K562 (cell line): Measurements from ENCODE around the gene CSNK2A1. TPM values are rescaled to one million over a fixed set of nuclear protein-coding genes. Genes with fewer than 3 reads are reported as not detected.

Source experiments
- ATAC-seq: fragments of 200-7000 bp; cut with Tn5 transposase; 3 replicates; pipeline ENCODE4 v1.9.1; 2020; ENCODE audit warnings: moderate library complexity
- BruUV-seq: library from RNA; stranded (reverse); fragments of 400-500 nt; replicated peaks from 2 replicates; lab custom pipeline; 2021; lab: Mats Ljungman, UMichigan
- CTCF ChIA-PET: fragments of 300-600 bp; formaldehyde crosslinking; extraction: SDS; loops from one replicate; lab custom pipeline; 2021; ENCODE audit warnings: low intra/inter-chr PET ratio; lab: Yijun Ruan, JAX
- POLR2A ChIA-PET: fragments of 300-600, 350-650 bp; sonication (Branson Sonifier 250); formaldehyde crosslinking; extraction: SDS; loops from one replicate; lab custom pipeline; 2021; ENCODE audit warnings: antibody characterized with exemption, inconsistent platforms; lab: Yijun Ruan, JAX
- DNase-seq, 4 experiments: peaks; one replicate each; pipeline versions ENCODE4 v3.0.0 to v3.0.0-alpha.2; 2011 to 2018; ENCODE audit warnings: low spot score in 3 of 4, mixed read lengths in 3 of 4; ENCODE audit errors: extremely low read depth in 1 of 4
- FAIRE-seq: peaks from 2 replicates; lab custom pipeline; 2011; peaks lifted over from hg19 to GRCh38; lab: Jason Lieb, UNC
- H2AFZ ChIP-seq: 2 replicates; pipeline ENCODE4 v1.6.0; 2011; ENCODE audit warnings: low read depth, low read length, control low read depth, inconsistent platforms
- H3K27ac ChIP-seq: fragments of 200-600 bp; 3 replicates; pipeline ENCODE4 v1.8.0; 2011; ENCODE audit warnings: low read depth, mild to moderate bottlenecking, control low read depth, inconsistent platforms, low read length, moderate library complexity, mixed read lengths; ENCODE audit errors: extremely low read depth
- H3K27me3 ChIP-seq, 2 experiments: fragments of 300-600 bp in 1 of 2; 2 replicates in 1 of 2; 3 replicates in 1 of 2; pipeline versions ENCODE4 v1.6.0 to v1.8.0; 2011; ENCODE audit warnings: inconsistent platforms in 2 of 2, low read length in 2 of 2, mild to moderate bottlenecking in 1 of 2, mixed read lengths in 1 of 2, moderate library complexity in 1 of 2; ENCODE audit not compliant: control insufficient read depth in 2 of 2, insufficient read depth in 2 of 2
- H3K36me3 ChIP-seq: fragments of 300-600 bp; 3 replicates; pipeline ENCODE4 v1.8.0; 2011; ENCODE audit warnings: mild to moderate bottlenecking, low read length, inconsistent platforms; ENCODE audit not compliant: control insufficient read depth, insufficient read depth
- H3K4me1 ChIP-seq, 2 experiments: fragments of 200-600 bp in 1 of 2; replicated peaks in 1 of 2; 2 replicates in 1 of 2; 3 replicates in 1 of 2; pipeline versions ENCODE4 v1.5.1 to v1.8.0; 2011; ENCODE audit warnings: inconsistent platforms in 2 of 2, low read length in 2 of 2, mild to moderate bottlenecking in 1 of 2, mixed read lengths in 1 of 2, moderate library complexity in 1 of 2; ENCODE audit not compliant: control insufficient read depth in 2 of 2, insufficient read depth in 2 of 2
- H3K4me2 ChIP-seq: 2 replicates; pipeline ENCODE4 v1.6.1; 2011; ENCODE audit warnings: low read length, control low read depth, inconsistent platforms, mixed read lengths; ENCODE audit not compliant: insufficient read depth
- H3K4me3 ChIP-seq: fragments of 200-600 bp; sonication (generic), shearing (Covaris generic); 2 replicates; pipeline ENCODE4 v1.5.1; 2016; ENCODE audit warnings: control low read depth, inconsistent platforms
- H3K79me2 ChIP-seq: fragments of 200-600 bp; 3 replicates; pipeline ENCODE4 v1.8.0; 2011; ENCODE audit warnings: low read length, inconsistent platforms; ENCODE audit not compliant: control insufficient read depth, insufficient read depth
- H3K9ac ChIP-seq, 2 experiments: 2 replicates each; pipeline versions ENCODE4 v1.6.0 to v1.6.1; 2011; ENCODE audit warnings: low read depth in 2 of 2, low read length in 2 of 2, control low read depth in 1 of 2, inconsistent platforms in 1 of 2, mild to moderate bottlenecking in 1 of 2, mixed read lengths in 1 of 2; ENCODE audit not compliant: insufficient read depth in 1 of 2
- H3K9me1 ChIP-seq: one replicate; pipeline ENCODE4 v1.6.0; 2011; ENCODE audit warnings: inconsistent platforms, mild to moderate bottlenecking, low read length, moderate library complexity; ENCODE audit not compliant: control insufficient read depth, insufficient read depth
- H3K9me3 ChIP-seq: replicated peaks from 2 replicates; pipeline ENCODE4 v1.5.1; 2011; ENCODE audit warnings: low read depth, low read length, inconsistent platforms; ENCODE audit not compliant: control insufficient read depth, insufficient read depth
- H4K20me1 ChIP-seq: replicated peaks from 2 replicates; pipeline ENCODE4 v1.6.1; 2011; ENCODE audit warnings: low read length, inconsistent platforms, mixed read lengths; ENCODE audit not compliant: control insufficient read depth, insufficient read depth
- ETS2 ChIP-seq: IDR thresholded peaks from 2 replicates; pipeline ENCODE4 v1.6.1; 2016; ENCODE audit warnings: borderline replicate concordance, missing genetic modification characterization, mild to moderate bottlenecking, moderate library complexity, missing compliant biosample characterization; ENCODE audit not compliant: poor library complexity, severe bottlenecking
- ETV5 ChIP-seq: sonication (generic); formaldehyde crosslinking; IDR thresholded peaks from 2 replicates; pipeline ENCODE4 v1.4.0; 2020; ENCODE audit warnings: low read depth, mild to moderate bottlenecking, missing genetic modification reagents
- FOXM1 ChIP-seq, 2 experiments: fragments of 450-650 bp in 1 of 2; sonication (generic) in 1 of 2; formaldehyde crosslinking in 1 of 2; IDR thresholded peaks; 2 replicates each; pipeline versions ENCODE4 v1.6.1 to v1.9.0; 2017 to 2022; ENCODE audit warnings: low read depth in 2 of 2, mild to moderate bottlenecking in 2 of 2, missing genetic modification reagents in 1 of 2, moderate library complexity in 1 of 2
- HDAC3 ChIP-seq: fragments of 450-650 bp; IDR thresholded peaks from 2 replicates; pipeline ENCODE4 v1.6.1; 2018; ENCODE audit warnings: borderline replicate concordance, mild to moderate bottlenecking, moderate library complexity; ENCODE audit not compliant: partially characterized antibody
- JUND ChIP-seq, 2 experiments: IDR thresholded peaks; 2 replicates in 1 of 2; 3 replicates in 1 of 2; pipeline ENCODE4 v1.6.1; 2011; ENCODE audit warnings: borderline replicate concordance in 2 of 2, low read depth in 2 of 2, low read length in 2 of 2, improper control_type of control experiment in 1 of 2, missing biosample characterization in 1 of 2, missing genetic modification characterization in 1 of 2, missing genetic modification reagents in 1 of 2
- KDM5B ChIP-seq: fragments of 200-600 bp; sonication (generic); IDR thresholded peaks from 2 replicates; pipeline ENCODE4 v1.6.1; 2012; ENCODE audit warnings: low read depth, mild to moderate bottlenecking, moderate library complexity, low read length, control low read depth, inconsistent platforms; ENCODE audit not compliant: insufficient replicate concordance
- KHSRP ChIP-seq: fragments of 450-650 bp; IDR thresholded peaks from 2 replicates; pipeline ENCODE4 v1.6.1; 2017
- KLF6 ChIP-seq: fragments of 250-450 bp; sonication (Bioruptor Pico); IDR thresholded peaks from 2 replicates; pipeline ENCODE4 v1.4.0; 2020; ENCODE audit warnings: mild to moderate bottlenecking, moderate library complexity, borderline replicate concordance
- MAZ ChIP-seq, 2 experiments: fragments of 450-650 bp in 1 of 2; sonication (generic) in 1 of 2; formaldehyde crosslinking; IDR thresholded peaks in 1 of 2; conservative IDR thresholded peaks in 1 of 2; 2 replicates each; pipeline versions ENCODE4 v1.4.0 to v1.5.0; 2020; ENCODE audit warnings: mild to moderate bottlenecking in 1 of 2, missing genetic modification reagents in 1 of 2
- MYC ChIP-seq, 2 experiments: fragments of 250-450 bp in 1 of 2; sonication (Bioruptor Pico) in 1 of 2; IDR thresholded peaks; 2 replicates each; pipeline versions ENCODE4 v1.5.1 to v1.6.1; 2012 to 2021; ENCODE audit warnings: low read depth in 2 of 2, borderline replicate concordance in 1 of 2, improper control_type of control experiment in 1 of 2, low read length in 1 of 2, mild to moderate bottlenecking in 1 of 2, moderate library complexity in 1 of 2
- POLR2AphosphoS2 ChIP-seq: IDR thresholded peaks from 2 replicates; pipeline ENCODE4 v1.6.1; 2012; ENCODE audit warnings: low read length, improper control_type of control experiment
- SMARCA4 ChIP-seq: fragments of 450-650 bp; IDR thresholded peaks from 2 replicates; pipeline ENCODE4 v1.6.1; 2016
- U2AF1 ChIP-seq: fragments of 200-400 bp; formaldehyde crosslinking; optimal IDR thresholded peaks from 2 replicates; pipeline ENCODE3; 2017; ENCODE audit warnings: mild to moderate bottlenecking, low read depth, low read length, moderate library complexity
- ZNF584 ChIP-seq: fragments of 200-800 bp; sonication (Bioruptor generic); IDR thresholded peaks from 2 replicates; pipeline ENCODE4 v1.6.1; 2016; ENCODE audit warnings: low read depth, mild to moderate bottlenecking, missing genetic modification characterization, missing compliant biosample characterization
- WGBS: fragments of 100-300 bp; shearing (Covaris generic); methylation state at CpG from one replicate; pipeline ENCODE4 v1.1.6; 2016; ENCODE audit warnings: low coverage, mixed read lengths; ENCODE audit not compliant: insufficient coverage; ENCODE audit errors: missing lambda C conversion rate; 5-methylcytosine and 5-hydroxymethylcytosine counted together
- in situ Hi-C: fragments of 300-500 bp; cut with MboI; formaldehyde crosslinking; loops from 4 replicates; pipeline ENCODE4 v1.15.0; 2018; ENCODE audit warnings: inconsistent platforms, mixed read lengths
- intact Hi-C: fragments of 100-400 bp; cut with micrococcal nuclease; formaldehyde crosslinking; loops from 2 replicates; pipeline ENCODE4 v1.14.2; 2022
- polyA plus RNA-seq, 8 experiments: library from polyadenylated mRNA; depleted of rRNA in 4 of 8; stranded (reverse) in 5 of 8; unstranded in 3 of 8; fragments of >200 nt; fragmentation: Nextera tagmentation in 2 of 8; fragmentation: Illumina TruSeq in 1 of 8; extraction: Ambion mirVana in 2 of 8; extraction: Trizol in 1 of 8; gene quantifications; 2 replicates each; pipeline versions ENCODE4 v1.2.1 to v1.2.3, GENCODE V29; 2011 to 2014; ENCODE audit warnings: inconsistent platforms in 1 of 8, missing spikeins in 1 of 8
- total RNA-seq, 7 experiments: library from RNA; depleted of rRNA in 6 of 7; stranded (reverse); fragments of >200 nt in 6 of 7; fragmentation: Illumina TruSeq in 2 of 7; extraction: Trizol in 2 of 7; gene quantifications; 2 replicates each; pipeline versions ENCODE4 v1.2.1 to v1.2.3, GENCODE V29; 2011 to 2021; ENCODE audit warnings: low replicate concordance in 1 of 7
- TF ChIP-seq, protein P1 (sequence below): sonication (generic); formaldehyde crosslinking; IDR thresholded peaks from 2 replicates; pipeline ENCODE4 v1.8.0; 2022; ENCODE audit warnings: mild to moderate bottlenecking, missing genetic modification reagents

The CSNK2A1 gene
- total and polyA plus RNA-seq, 9 of the 15 experiments (the other 6 are each of a cell fraction or from before 2014, with no cell fraction given), result 71.0 to 251 (median 103) TPM

- TF ChIP-seq POLR2AphosphoS2 (no peak), ETV5 (CRISPR knock-in tag) (no peak), MYC (IDR thresholded peaks at IDR 0.05; ENCODE audit: low read depth, low read length) (no peak), MYC (CRISPR knock-in tag; IDR thresholded peaks at IDR 0.05; ENCODE audit: borderline replicate concordance, low read depth) (no peak), KHSRP (no peak)
Measured at GRCh38 chr20:540391-541201, 3.0 kb downstream of the CSNK2A1 start (continued).

DNA sequence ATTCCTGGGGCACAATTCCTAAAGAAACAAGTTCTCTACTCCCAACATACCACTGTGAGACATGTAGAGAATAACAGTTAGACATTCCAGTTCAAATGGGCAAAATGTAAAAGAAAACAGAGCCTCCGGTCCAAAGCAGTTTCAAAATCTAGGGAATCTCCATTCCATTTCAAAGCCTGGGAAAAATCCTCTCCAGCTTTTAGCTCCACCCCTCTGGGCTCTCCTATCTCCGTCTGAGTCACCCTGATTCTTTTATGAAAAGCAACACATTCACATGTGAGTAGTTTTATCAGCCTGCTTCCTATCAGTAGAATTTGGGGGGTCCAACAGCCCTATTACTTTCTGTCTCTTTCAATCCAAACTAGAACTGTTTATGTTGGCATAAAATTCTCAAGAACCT, 3.7 kb downstream of the CSNK2A1 start:
- H3K4me1 ChIP-seq, result peaks cover 7 to 62% of the 10 kb centered on the region in 2 experiments
- intact Hi-C loops (loop anchor here (10.0 kb wide), 1 partner anchor 185 kb away; no protein-coding TSS in a partner anchor), in situ Hi-C loops (no loop called here)
- no peak overlapping the region for H2AFZ ChIP-seq
- no TSS peak for BruUV-seq
- H3K4me3 ChIP-seq, result no peak overlapping the region
- ChIA-PET CTCF (no interaction called here), POLR2A (interaction anchor here (0.7 to 1.3 kb wide), 3 partner anchors 13 to 141 kb away, joined by 3 read pairs; no protein-coding TSS in a partner anchor)
- peaks cover 31% of the 10 kb centered on the region for H3K36me3 ChIP-seq
- H3K4me2 ChIP-seq, result peak overlapping the region; percentile 55
- H3K9me1 ChIP-seq, result peaks cover 9% of the 10 kb centered on the region
- WGBS, result 11% methylated on average over 2 of the region's 2 CpGs
- no peak overlapping the region for H3K9ac ChIP-seq
- H4K20me1 ChIP-seq, result peaks cover 56% of the 10 kb centered on the region
- H3K79me2 ChIP-seq, result peaks cover 88% of the 10 kb centered on the region
- 0 out of 2 replicates have a peak, but pooled peaks cover 3% of the 10 kb centered on the region for H3K9me3 ChIP-seq
- no peak for ATAC-seq
- peak overlapping the region; percentile 22; the same call in 1 of the 3 replicates for H3K27ac ChIP-seq
- no peaks in the 10 kb centered on the region for H3K27me3 ChIP-seq
- peak; percentile 23 for FAIRE-seq
- peak in 3 of 4 experiments; percentile 18 to 25 (median 21) for DNase-seq
- no peak for TF ChIP-seq KDM5B
- TF ChIP-seq HDAC3, result no peak
- 0 out of 2 replicates have a peak, but pooled peaks have one; percentile 15 for TF ChIP-seq FOXM1 (IDR thresholded peaks at IDR 0.05; ENCODE audit: low read depth)
- TF ChIP-seq FOXM1 (CRISPR knock-in tag; IDR thresholded peaks at IDR 0.05; ENCODE audit: low read depth), result no peak
- TF ChIP-seq SMARCA4, result 0 out of 2 replicates have a peak, but pooled peaks have one; percentile 34
- peak; percentile 96 for TF ChIP-seq ZNF584
- TF ChIP-seq KLF6 (CRISPR knock-in tag), result no peak
- no peak for TF ChIP-seq U2AF1
- TF ChIP-seq ETS2 (tag), result no peak
- no peak for TF ChIP-seq MAZ (CRISPR knock-in tag; conservative IDR thresholded peaks at IDR 0.05 in 1 of 2, IDR thresholded peaks at IDR 0.05 in 1 of 2)
- TF ChIP-seq JUND (IDR thresholded peaks at IDR 0.05; ENCODE audit: borderline replicate concordance, low read depth, low read length), result peak; percentile 89
- TF ChIP-seq JUND (tag; IDR thresholded peaks at IDR 0.05; ENCODE audit: borderline replicate concordance, low read depth, low read length), result peak; percentile 77; the same call in 1 of the 3 replicates
- TF ChIP-seq, protein P1, sequence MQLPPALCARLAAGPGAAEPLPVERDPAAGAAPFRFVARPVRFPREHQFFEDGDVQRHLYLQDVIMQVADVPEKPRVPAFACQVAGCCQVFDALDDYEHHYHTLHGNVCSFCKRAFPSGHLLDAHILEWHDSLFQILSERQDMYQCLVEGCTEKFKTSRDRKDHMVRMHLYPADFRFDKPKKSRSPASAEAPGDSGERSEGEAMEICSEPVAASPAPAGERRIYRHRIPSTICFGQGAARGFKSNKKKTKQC, result no peak
